NCI-H774 (cell line): ENCODE measurements around the gene TACC3.
A peak's percentile ranks its signal among the peaks of the same experiment; 100 is the strongest.

Source experiments
- DNase-seq: peaks from one replicate; lab custom pipeline; 2025; lab: John Stamatoyannopoulos, UW

The TACC3 gene

GRCh38 chr4:1776521-1777161 lies 55.3 kb downstream of the TACC3 start:
- no peak for DNase-seq

- no peak for DNase-seq
These were observed 56.7 kb downstream of the TACC3 start for GRCh38 chr4:1777822-1778641.

- DNase-seq, result no peak
These were observed 57.5 kb downstream of the TACC3 start for GRCh38 chr4:1778642-1779392.

DNA sequence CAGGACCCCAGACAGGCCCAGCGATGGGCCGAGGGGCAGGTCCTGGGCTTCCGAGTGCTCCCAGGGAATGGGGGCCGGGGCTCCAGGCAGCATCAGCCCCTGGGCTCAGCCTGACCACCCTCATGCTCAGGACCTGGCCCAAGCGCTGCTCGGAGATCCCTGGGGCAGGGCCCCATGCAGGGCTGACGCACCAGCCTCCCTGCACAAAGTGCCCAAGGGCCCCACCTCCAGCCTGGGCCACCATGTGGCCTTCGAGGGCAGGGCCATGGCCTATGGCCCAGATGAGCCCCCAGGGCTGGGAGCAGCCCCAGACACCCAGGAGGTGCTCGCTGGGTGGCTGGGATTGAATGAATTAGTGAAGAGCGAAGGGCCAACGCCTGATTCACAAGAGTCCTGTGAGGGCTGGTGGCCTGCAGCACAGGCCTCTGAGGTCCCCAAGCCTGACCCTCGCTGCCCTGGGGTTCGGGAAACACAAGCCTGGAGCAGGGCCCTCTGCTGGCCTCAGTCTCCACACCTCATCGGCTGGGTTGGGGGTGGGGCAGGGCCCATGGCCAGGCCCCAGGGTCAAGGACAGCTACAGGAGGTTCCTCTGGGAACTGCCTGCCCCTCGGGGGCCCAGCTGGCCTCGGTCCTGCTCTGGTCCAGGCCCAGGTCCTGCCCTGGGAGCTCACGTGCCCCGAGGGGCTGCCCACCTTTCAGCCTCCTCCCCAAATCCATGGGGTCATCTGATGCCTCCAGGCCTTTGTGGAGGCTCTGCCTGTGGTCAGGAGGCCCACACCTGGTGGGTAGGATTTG lies 58.5 kb downstream of the TACC3 start:
- DNase-seq, result no peak

DNA sequence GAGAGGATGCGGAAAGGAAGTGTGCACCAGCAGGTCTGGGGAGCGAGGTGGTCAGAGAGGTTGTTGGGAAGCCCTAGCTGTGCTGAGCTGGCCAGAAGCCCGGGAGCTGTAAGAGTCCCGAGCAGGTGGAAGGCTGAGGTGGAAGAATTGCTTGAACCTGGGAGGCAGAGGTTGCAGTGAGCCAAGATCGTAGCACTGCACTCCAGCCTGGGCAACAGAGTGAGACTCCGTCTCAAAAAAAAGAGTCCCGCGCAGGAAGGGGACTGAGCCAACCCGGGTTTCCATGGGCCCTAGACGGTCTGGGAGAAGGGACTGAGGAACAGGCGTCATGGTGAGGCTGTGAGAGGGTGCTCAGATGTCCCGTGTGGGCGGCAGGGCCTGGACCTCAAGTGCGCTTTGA lies 59.1 kb downstream of the TACC3 start:
- DNase-seq, result no peak

- no peak for DNase-seq
These were observed 61.7 kb downstream of the TACC3 start for GRCh38 chr4:1783015-1783414.

GRCh38 chr4:1783970-1784369 lies 62.6 kb downstream of the TACC3 start:
- DNase-seq, result no peak

GRCh38 chr4:1784395-1784788 lies 63.1 kb downstream of the TACC3 start:
- DNase-seq, result no peak

DNA sequence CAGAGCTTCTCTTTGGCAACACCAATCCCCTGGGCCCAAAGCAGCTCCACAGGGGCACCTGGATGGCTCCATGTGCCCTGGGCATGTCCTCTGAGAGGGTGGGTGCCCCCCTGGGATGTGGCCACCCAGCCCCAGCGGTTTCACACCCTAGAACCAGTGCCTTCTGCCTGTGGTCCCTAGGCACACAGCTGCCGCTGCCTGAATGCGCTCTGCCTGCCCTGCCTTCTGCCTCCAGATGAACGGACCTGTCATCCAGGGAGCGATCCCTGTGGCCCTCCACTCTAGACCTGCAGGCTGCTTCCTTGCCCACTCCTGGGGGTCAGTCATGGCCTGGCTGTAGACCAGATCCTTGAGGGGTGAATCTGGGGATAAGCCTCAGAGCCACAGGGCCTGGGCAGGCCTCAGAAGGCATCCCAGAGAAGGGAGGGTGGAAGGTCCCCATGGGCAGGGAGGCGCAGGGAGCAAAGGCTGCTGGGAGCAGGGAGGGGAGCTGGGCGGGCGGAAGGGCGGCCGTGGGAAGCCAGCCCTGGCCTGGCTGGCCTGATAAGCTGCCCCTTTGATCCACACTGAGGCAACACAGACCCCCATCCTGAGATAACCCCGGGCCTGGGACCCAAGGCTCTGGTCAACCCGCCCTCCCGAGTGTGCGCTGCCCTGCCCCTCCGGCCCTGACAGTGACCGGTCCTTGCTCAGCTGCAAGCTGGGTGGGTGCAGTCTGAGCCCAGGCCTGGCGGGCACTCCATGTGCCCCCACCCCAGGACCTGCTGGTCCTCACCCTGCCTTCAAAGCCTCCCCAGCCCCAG lies 63.7 kb downstream of the TACC3 start:
- DNase-seq, result no peak

DNA sequence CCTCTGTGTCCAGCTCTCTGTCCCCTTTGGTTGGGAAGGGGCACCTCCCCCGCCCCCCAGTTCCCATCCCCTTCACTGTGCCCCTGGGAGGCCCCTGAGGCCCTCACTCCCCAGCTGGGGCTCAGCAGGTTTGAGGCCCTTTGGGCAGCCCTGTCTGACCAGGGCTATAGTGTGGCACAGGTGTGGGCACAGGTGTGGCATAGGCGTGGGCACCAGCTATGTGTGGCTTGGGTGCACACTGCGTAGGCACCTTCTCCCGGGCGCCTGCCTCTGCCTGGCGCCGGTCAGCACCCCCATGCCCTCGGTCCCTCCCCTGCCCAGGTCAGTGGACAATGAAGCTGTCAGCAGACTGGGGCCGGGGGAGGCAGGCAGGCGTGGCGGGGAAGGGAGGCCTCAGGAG lies 64.3 kb downstream of the TACC3 start:
- DNase-seq, result no peak

GRCh38 chr4:1786544-1787362 lies 65.4 kb downstream of the TACC3 start:
- DNase-seq, result no peak

DNA sequence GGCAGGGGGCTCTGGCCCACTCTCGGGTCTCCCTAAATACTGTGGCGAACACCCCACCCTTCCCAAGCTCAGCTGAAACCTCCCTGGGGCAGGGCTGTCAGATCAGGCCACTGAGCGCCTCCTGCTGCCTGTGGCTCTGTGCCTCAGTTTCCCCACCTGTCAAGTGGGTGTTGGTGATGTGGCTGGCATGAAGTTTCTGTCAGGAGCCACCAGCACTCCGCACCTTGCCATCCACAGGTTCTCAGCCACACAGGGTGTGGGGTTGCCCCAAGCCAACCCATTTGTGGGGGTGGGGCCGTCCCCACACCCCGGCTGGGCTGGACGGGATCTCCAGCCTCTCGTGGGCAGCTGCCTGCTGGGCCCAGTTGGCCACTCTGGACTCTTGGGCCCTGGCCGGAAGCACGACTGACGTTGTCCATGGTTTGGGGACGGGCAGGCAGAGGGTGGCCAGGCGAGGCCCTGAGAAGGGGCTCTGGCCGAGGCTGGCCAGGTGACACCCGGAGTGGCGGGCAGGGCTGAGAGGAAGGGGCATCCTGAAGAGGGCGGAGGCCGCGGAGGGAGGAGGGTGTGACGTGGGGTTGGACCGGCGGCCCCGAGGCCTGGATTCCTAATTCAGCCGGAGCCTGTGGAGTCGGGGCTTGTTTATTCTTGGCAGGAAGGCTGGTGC lies 66.2 kb downstream of the TACC3 start:
- no peak for DNase-seq

DNA sequence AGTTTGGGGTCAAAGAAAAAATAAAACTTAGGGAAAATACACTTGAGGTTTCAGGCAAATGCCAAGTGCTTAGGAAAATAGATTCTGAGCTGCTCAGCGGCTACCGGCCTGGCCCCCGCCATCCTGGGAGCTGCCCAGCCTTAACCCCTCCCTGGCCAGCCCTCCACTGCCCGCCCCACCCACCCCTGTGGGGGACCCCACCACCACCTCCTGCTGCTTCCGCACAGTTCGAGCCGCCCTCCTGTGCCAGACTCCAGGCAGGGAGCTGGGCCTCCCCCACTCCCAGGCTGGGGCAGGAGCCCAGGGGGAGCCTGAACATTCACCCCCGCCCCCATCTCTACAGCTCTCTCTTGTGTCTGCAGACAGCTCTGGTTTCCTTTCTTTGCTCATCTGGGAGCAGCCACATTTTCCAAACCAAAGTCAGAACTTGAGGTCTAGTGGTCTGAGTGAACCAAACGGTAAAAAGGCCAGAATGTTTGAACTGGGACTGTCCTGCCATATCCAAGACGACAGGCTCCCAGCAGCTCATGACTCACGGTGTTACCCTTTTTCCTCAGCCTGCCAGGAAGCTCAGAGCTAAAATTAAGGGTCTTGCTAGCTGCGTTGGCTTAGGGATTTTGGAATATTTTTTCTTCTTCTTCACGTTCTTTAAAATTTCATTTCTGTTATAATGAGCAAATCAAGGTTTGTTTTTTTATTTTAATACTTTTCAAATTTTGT lies 67.1 kb downstream of the TACC3 start:
- DNase-seq, result no peak

GRCh38 chr4:1789552-1789951 lies 68.2 kb downstream of the TACC3 start:
- no peak for DNase-seq

- DNase-seq, result no peak
These were observed 68.7 kb downstream of the TACC3 start for GRCh38 chr4:1790005-1790404.

GRCh38 chr4:1792158-1792831 lies 71.0 kb downstream of the TACC3 start:
- DNase-seq, result no peak

GRCh38 chr4:1792832-1793495 lies 71.6 kb downstream of the TACC3 start, which contains the start of gene FGFR3:
FGFR3 (plus strand) TSS chr4:1793293; CDS start chr4:1793935, 642 bp downstream.
- peak; percentile 11 for DNase-seq

DNA sequence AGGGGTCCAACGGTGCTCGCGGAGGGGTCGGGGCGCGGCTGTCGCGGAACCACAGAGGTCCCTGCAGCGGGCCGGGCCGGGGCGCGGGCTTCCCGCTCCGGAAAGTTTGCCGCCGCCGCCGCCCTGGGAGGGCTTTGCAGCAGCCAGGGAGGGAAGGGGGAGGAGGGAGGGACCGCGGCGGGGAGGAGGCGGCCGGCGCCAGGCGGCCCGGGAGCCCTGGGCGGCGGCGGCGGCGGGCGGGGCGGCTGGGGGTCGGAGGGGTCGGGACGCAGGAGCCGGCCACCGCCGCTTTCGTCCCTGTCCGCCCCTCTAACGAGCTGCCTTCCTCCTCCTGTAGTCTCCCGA lies 72.1 kb downstream of the TACC3 start:
- DNase-seq, result no peak
